HepG2 (cell line): ENCODE data around the gene SPRED2. TPM values are rescaled to one million over a fixed set of nuclear protein-coding genes. Genes with fewer than 3 reads are reported as not detected.

Source experiments
- IRF1 ChIP-seq: sonication (generic); formaldehyde crosslinking; IDR thresholded peaks from 2 replicates; pipeline ENCODE4 v1.4.0; 2020; ENCODE audit warnings: low read depth, mild to moderate bottlenecking, missing genetic modification reagents
- JDP2 ChIP-seq: sonication (generic); formaldehyde crosslinking; IDR thresholded peaks from 2 replicates; pipeline ENCODE4 v1.8.1; 2022; ENCODE audit warnings: missing genetic modification reagents, borderline replicate concordance
- MXD4 ChIP-seq: IDR thresholded peaks from 2 replicates; pipeline ENCODE4 v1.6.1; 2016; ENCODE audit warnings: mild to moderate bottlenecking, missing biosample characterization, missing genetic modification reagents
- NCOA1 ChIP-seq: sonication (generic); formaldehyde crosslinking; IDR thresholded peaks from 2 replicates; pipeline ENCODE4 v1.9.0; 2021; ENCODE audit warnings: missing genetic modification reagents
- SOX5 ChIP-seq: IDR thresholded peaks from 2 replicates; pipeline ENCODE4 v1.6.1; 2016; ENCODE audit warnings: borderline replicate concordance
- TAF15 ChIP-seq: fragments of 200-400 bp; formaldehyde crosslinking; IDR thresholded peaks from one replicate; pipeline ENCODE4 v1.6.1; 2018; ENCODE audit warnings: mild to moderate bottlenecking, low read depth, low read length; ENCODE audit not compliant: poor library complexity, severe bottlenecking
- TARDBP ChIP-seq: sonication (generic); formaldehyde crosslinking; IDR thresholded peaks from 2 replicates; pipeline ENCODE4 v1.8.0; 2022; ENCODE audit warnings: mild to moderate bottlenecking, missing genetic modification reagents
- THAP11 ChIP-seq: IDR thresholded peaks from 2 replicates; pipeline ENCODE4 v1.6.1; 2016; ENCODE audit warnings: missing biosample characterization, missing genetic modification reagents
- USF2 ChIP-seq, 2 experiments: sonication (generic) in 1 of 2; formaldehyde crosslinking in 1 of 2; IDR thresholded peaks; 2 replicates each; pipeline versions ENCODE4 v1.5.1 to v1.6.1; 2011 to 2020; ENCODE audit warnings: borderline replicate concordance in 1 of 2, low read depth in 1 of 2, low read length in 1 of 2, mild to moderate bottlenecking in 1 of 2, missing genetic modification reagents in 1 of 2, moderate library complexity in 1 of 2
- ZNF121 ChIP-seq: sonication (generic); formaldehyde crosslinking; IDR thresholded peaks from 2 replicates; pipeline ENCODE4 v1.5.0; 2020; ENCODE audit warnings: mild to moderate bottlenecking, missing genetic modification reagents
- ZNF382 ChIP-seq: sonication (generic); formaldehyde crosslinking; IDR thresholded peaks from 2 replicates; pipeline ENCODE4 v1.5.0; 2020; ENCODE audit warnings: missing genetic modification reagents, mild to moderate bottlenecking, borderline replicate concordance
- ZNF383 ChIP-seq: sonication (generic); formaldehyde crosslinking; IDR thresholded peaks from 2 replicates; pipeline ENCODE4 v1.4.0; 2020; ENCODE audit warnings: missing genetic modification reagents, mild to moderate bottlenecking, borderline replicate concordance
- ZNF530 ChIP-seq: sonication (generic); formaldehyde crosslinking; IDR thresholded peaks from 2 replicates; pipeline ENCODE4 v1.5.0; 2020; ENCODE audit warnings: low read depth, mild to moderate bottlenecking, missing genetic modification reagents
- polyA plus RNA-seq, 8 experiments: library from polyadenylated mRNA; depleted of rRNA in 3 of 8; stranded (reverse) in 7 of 8; unstranded in 1 of 8; fragments of >200 nt; fragmentation: Illumina TruSeq in 4 of 8; extraction: Trizol in 4 of 8; gene quantifications; 2 replicates each; pipeline versions ENCODE4 v1.2.1 to v1.2.3, GENCODE V29; 2011 to 2016; ENCODE audit warnings: low read depth in 4 of 8, missing spikeins in 1 of 8, mixed read lengths in 1 of 8; ENCODE audit not compliant: insufficient read depth in 1 of 8
- total RNA-seq, 5 experiments: library from RNA; depleted of rRNA; stranded (reverse); fragments of >200 nt; fragmentation: Illumina TruSeq; extraction: Trizol; gene quantifications; 2 replicates each; pipeline ENCODE4 v1.2.3, GENCODE V29; 2016; ENCODE audit warnings: low read depth in 1 of 5
- TF ChIP-seq, protein P1 (sequence below): sonication (generic); formaldehyde crosslinking; IDR thresholded peaks from 2 replicates; pipeline ENCODE4 v1.5.1; 2020; ENCODE audit warnings: missing genetic modification reagents, mild to moderate bottlenecking, borderline replicate concordance
- TF ChIP-seq, protein P2 (sequence below): sonication (generic); formaldehyde crosslinking; IDR thresholded peaks from 2 replicates; pipeline ENCODE4 v1.4.0; 2020; ENCODE audit warnings: mild to moderate bottlenecking, missing genetic modification reagents
- TF ChIP-seq, protein P3 (sequence below): IDR thresholded peaks from 2 replicates; pipeline ENCODE4 v1.4.0; 2020; ENCODE audit warnings: mild to moderate bottlenecking, missing genetic modification reagents
- TF ChIP-seq, protein P4 (sequence below): sonication (generic); formaldehyde crosslinking; IDR thresholded peaks from 2 replicates; pipeline ENCODE4 v1.9.0; 2021; ENCODE audit warnings: missing genetic modification reagents, borderline replicate concordance

Gene SPRED2
- total and polyA plus RNA-seq, 2 of the 13 experiments (the other 11 are each of a cell fraction or from before 2014, with no cell fraction given), result 13.0 to 37.0 TPM

- TF ChIP-seq NCOA1 (CRISPR knock-in tag) (no peak), USF2 (IDR thresholded peaks at IDR 0.05; ENCODE audit: low read depth, low read length) (no peak), USF2 (CRISPR knock-in tag; IDR thresholded peaks at IDR 0.05; ENCODE audit: borderline replicate concordance) (peak; percentile 49; the same call in 1 of the 2 replicates), SOX5 (CRISPR knock-in tag) (peak; percentile 52; the same call in 1 of the 2 replicates), MXD4 (0 out of 2 replicates have a peak, but pooled peaks have one; percentile 69), IRF1 (CRISPR knock-in tag) (no peak), ZNF121 (no peak), ZNF530 (CRISPR knock-in tag) (no peak), TAF15 (no peak), JDP2 (CRISPR knock-in tag) (no peak), ZNF383 (CRISPR knock-in tag) (no peak), TARDBP (CRISPR knock-in tag) (0 out of 2 replicates have a peak, but pooled peaks have one; percentile 27), THAP11 (CRISPR knock-in tag) (no peak), ZNF382 (CRISPR knock-in tag) (no peak)
- TF ChIP-seq, protein P1, sequence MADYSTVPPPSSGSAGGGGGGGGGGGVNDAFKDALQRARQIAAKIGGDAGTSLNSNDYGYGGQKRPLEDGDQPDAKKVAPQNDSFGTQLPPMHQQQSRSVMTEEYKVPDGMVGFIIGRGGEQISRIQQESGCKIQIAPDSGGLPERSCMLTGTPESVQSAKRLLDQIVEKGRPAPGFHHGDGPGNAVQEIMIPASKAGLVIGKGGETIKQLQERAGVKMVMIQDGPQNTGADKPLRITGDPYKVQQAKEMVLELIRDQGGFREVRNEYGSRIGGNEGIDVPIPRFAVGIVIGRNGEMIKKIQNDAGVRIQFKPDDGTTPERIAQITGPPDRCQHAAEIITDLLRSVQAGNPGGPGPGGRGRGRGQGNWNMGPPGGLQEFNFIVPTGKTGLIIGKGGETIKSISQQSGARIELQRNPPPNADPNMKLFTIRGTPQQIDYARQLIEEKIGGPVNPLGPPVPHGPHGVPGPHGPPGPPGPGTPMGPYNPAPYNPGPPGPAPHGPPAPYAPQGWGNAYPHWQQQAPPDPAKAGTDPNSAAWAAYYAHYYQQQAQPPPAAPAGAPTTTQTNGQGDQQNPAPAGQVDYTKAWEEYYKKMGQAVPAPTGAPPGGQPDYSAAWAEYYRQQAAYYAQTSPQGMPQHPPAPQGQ, result no peak
- TF ChIP-seq, protein P2, sequence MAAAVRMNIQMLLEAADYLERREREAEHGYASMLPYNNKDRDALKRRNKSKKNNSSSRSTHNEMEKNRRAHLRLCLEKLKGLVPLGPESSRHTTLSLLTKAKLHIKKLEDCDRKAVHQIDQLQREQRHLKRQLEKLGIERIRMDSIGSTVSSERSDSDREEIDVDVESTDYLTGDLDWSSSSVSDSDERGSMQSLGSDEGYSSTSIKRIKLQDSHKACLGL (CRISPR knock-in tag), result no peak
- TF ChIP-seq, protein P3, sequence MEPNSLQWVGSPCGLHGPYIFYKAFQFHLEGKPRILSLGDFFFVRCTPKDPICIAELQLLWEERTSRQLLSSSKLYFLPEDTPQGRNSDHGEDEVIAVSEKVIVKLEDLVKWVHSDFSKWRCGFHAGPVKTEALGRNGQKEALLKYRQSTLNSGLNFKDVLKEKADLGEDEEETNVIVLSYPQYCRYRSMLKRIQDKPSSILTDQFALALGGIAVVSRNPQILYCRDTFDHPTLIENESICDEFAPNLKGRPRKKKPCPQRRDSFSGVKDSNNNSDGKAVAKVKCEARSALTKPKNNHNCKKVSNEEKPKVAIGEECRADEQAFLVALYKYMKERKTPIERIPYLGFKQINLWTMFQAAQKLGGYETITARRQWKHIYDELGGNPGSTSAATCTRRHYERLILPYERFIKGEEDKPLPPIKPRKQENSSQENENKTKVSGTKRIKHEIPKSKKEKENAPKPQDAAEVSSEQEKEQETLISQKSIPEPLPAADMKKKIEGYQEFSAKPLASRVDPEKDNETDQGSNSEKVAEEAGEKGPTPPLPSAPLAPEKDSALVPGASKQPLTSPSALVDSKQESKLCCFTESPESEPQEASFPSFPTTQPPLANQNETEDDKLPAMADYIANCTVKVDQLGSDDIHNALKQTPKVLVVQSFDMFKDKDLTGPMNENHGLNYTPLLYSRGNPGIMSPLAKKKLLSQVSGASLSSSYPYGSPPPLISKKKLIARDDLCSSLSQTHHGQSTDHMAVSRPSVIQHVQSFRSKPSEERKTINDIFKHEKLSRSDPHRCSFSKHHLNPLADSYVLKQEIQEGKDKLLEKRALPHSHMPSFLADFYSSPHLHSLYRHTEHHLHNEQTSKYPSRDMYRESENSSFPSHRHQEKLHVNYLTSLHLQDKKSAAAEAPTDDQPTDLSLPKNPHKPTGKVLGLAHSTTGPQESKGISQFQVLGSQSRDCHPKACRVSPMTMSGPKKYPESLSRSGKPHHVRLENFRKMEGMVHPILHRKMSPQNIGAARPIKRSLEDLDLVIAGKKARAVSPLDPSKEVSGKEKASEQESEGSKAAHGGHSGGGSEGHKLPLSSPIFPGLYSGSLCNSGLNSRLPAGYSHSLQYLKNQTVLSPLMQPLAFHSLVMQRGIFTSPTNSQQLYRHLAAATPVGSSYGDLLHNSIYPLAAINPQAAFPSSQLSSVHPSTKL, result peak; percentile 41; the same call in 1 of the 2 replicates
- TF ChIP-seq, protein P4, sequence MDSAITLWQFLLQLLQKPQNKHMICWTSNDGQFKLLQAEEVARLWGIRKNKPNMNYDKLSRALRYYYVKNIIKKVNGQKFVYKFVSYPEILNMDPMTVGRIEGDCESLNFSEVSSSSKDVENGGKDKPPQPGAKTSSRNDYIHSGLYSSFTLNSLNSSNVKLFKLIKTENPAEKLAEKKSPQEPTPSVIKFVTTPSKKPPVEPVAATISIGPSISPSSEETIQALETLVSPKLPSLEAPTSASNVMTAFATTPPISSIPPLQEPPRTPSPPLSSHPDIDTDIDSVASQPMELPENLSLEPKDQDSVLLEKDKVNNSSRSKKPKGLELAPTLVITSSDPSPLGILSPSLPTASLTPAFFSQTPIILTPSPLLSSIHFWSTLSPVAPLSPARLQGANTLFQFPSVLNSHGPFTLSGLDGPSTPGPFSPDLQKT (CRISPR knock-in tag), result no peak
Observed at GRCh38 chr2:65363879-65364666, 68.3 kb downstream of the SPRED2 start (continued).
